ENCODE results near the gene SCT.

The SCT gene

GRCh38 chr11:601573-602245, 25.3 kb downstream of the SCT start:
- H3K27me3 Mint-ChIP-seq: no peaks in the 10 kb centered on the region
- H3K4me3 Mint-ChIP-seq: no peak overlapping the region
- H3K9me3 Mint-ChIP-seq: no peaks in the 10 kb centered on the region
- DNase-seq (no peak), ATAC-seq (replicated peaks) (no peak)
- H3K4me1 Mint-ChIP-seq: peaks cover 0 to 2% of the 10 kb centered on the region in 2 donors
- H3K36me3 Mint-ChIP-seq: peaks cover 38 to 42% of the 10 kb centered on the region in 2 donors
- H3K27ac Mint-ChIP-seq: no peak overlapping the region

- Mint-ChIP-seq H3K4me3 (no peak overlapping the region), H3K9me3 (no peaks in the 10 kb centered on the region), H3K4me1 (peaks cover 0 to 2% of the 10 kb centered on the region in 2 donors), H3K27ac (no peak overlapping the region), H3K36me3 (peaks cover 40 to 43% of the 10 kb centered on the region in 2 donors), H3K27me3 (no peaks in the 10 kb centered on the region)
- DNase-seq (no peak), ATAC-seq (replicated peaks) (no peak)
These were observed 28.8 kb downstream of the SCT start for GRCh38 chr11:598005-598680.

GRCh38 chr11:597166-597725, 29.7 kb downstream of the SCT start:
- peak; percentile 38 to 65 for ATAC-seq (replicated peaks)
- Mint-ChIP-seq H3K9me3 (no peaks in the 10 kb centered on the region), H3K4me3 (no peak overlapping the region), H3K36me3 (peaks cover 49 to 51% of the 10 kb centered on the region in 2 donors), H3K27ac (peak overlapping the region; percentile 65), H3K4me1 (peaks cover 0 to 2% of the 10 kb centered on the region in 2 donors), H3K27me3 (no peaks in the 10 kb centered on the region)
- DNase-seq: no peak

GRCh38 chr11:596374-596773, 30.6 kb downstream of the SCT start:
- peak overlapping the region; percentile 11 for H3K27ac Mint-ChIP-seq
- H3K4me1 Mint-ChIP-seq: peaks cover 0 to 2% of the 10 kb centered on the region in 2 donors
- peaks cover 43 to 46% of the 10 kb centered on the region in 2 donors for H3K36me3 Mint-ChIP-seq
- DNase-seq: no peak
- H3K4me3 Mint-ChIP-seq: no peak overlapping the region
- no peaks in the 10 kb centered on the region for H3K9me3 Mint-ChIP-seq
- H3K27me3 Mint-ChIP-seq: no peaks in the 10 kb centered on the region
- no peak for ATAC-seq (replicated peaks)

- no peak for ATAC-seq (replicated peaks)
- Mint-ChIP-seq H3K4me3 (no peak overlapping the region), H3K27ac (no peak overlapping the region), H3K4me1 (peaks cover 0 to 2% of the 10 kb centered on the region in 2 donors), H3K9me3 (no peaks in the 10 kb centered on the region), H3K27me3 (no peaks in the 10 kb centered on the region), H3K36me3 (peaks cover 41 to 46% of the 10 kb centered on the region in 2 donors)
- no peak for DNase-seq
These were observed 31.6 kb downstream of the SCT start for GRCh38 chr11:595400-595799.

- Mint-ChIP-seq H3K36me3 (peaks cover 49 to 50% of the 10 kb centered on the region in 2 donors), H3K27ac (no peak overlapping the region)
- no peak for ATAC-seq (replicated peaks)
These were observed 33.6 kb downstream of the SCT start for GRCh38 chr11:593347-593746.

GRCh38 chr11:592918-593317, 34.1 kb downstream of the SCT start:
- Mint-ChIP-seq H3K27me3 (no peaks in the 10 kb centered on the region), H3K27ac (no peak overlapping the region), H3K4me3 (no peak overlapping the region), H3K36me3 (peaks cover 51 to 53% of the 10 kb centered on the region in 2 donors), H3K9me3 (no peaks in the 10 kb centered on the region), H3K4me1 (peaks cover 0 to 2% of the 10 kb centered on the region in 2 donors)
- ATAC-seq (replicated peaks) (no peak), DNase-seq (no peak)

More at GRCh38 chr11:593347-593746, 33.6 kb downstream of the SCT start:
- H3K4me3 Mint-ChIP-seq: no peak overlapping the region
- DNase-seq: no peak
- H3K9me3 Mint-ChIP-seq: no peaks in the 10 kb centered on the region
- no peaks in the 10 kb centered on the region for H3K27me3 Mint-ChIP-seq
- H3K4me1 Mint-ChIP-seq: peaks cover 0 to 2% of the 10 kb centered on the region in 2 donors

GRCh38 chr11:592501-592900, 34.5 kb downstream of the SCT start:
- H3K27ac Mint-ChIP-seq: peak overlapping the region; percentile 9
- peaks cover 0 to 3% of the 10 kb centered on the region in 2 donors for H3K4me1 Mint-ChIP-seq
- H3K27me3 Mint-ChIP-seq: no peaks in the 10 kb centered on the region
- no peaks in the 10 kb centered on the region for H3K9me3 Mint-ChIP-seq
- DNase-seq (no peak), ATAC-seq (replicated peaks) (no peak)
- no peak overlapping the region for H3K4me3 Mint-ChIP-seq
- peaks cover 54 to 55% of the 10 kb centered on the region in 2 donors for H3K36me3 Mint-ChIP-seq

- DNase-seq (no peak), ATAC-seq (replicated peaks) (no peak)
- H3K36me3 Mint-ChIP-seq: peaks cover 53 to 60% of the 10 kb centered on the region in 2 donors
- no peak overlapping the region for H3K4me3 Mint-ChIP-seq
- H3K9me3 Mint-ChIP-seq: no peaks in the 10 kb centered on the region
- H3K27ac Mint-ChIP-seq: no peak overlapping the region
- H3K4me1 Mint-ChIP-seq: peaks cover 0 to 2% of the 10 kb centered on the region in 2 donors
- H3K27me3 Mint-ChIP-seq: no peaks in the 10 kb centered on the region
These were observed 36.0 kb downstream of the SCT start for GRCh38 chr11:590997-591396.

GRCh38 chr11:589798-590197, 37.2 kb downstream of the SCT start:
- DNase-seq (no peak), ATAC-seq (replicated peaks) (no peak)
- Mint-ChIP-seq H3K9me3 (no peaks in the 10 kb centered on the region), H3K4me1 (peaks cover 0 to 2% of the 10 kb centered on the region in 2 donors), H3K36me3 (peaks cover 53 to 59% of the 10 kb centered on the region in 2 donors), H3K27me3 (no peaks in the 10 kb centered on the region), H3K27ac (peak overlapping the region; percentile 44), H3K4me3 (no peak overlapping the region)

GRCh38 chr11:587978-588380, 39.0 kb downstream of the SCT start:
- DNase-seq (no peak), ATAC-seq (replicated peaks) (no peak)
- Mint-ChIP-seq H3K4me3 (no peak overlapping the region), H3K36me3 (peaks cover 46 to 52% of the 10 kb centered on the region in 2 donors), H3K4me1 (peaks cover 2 to 5% of the 10 kb centered on the region in 2 donors), H3K9me3 (no peaks in the 10 kb centered on the region), H3K27me3 (no peaks in the 10 kb centered on the region), H3K27ac (peak overlapping the region; percentile 91)

- Mint-ChIP-seq H3K4me3 (no peak overlapping the region), H3K4me1 (peaks cover 2 to 5% of the 10 kb centered on the region in 2 donors), H3K27ac (peak overlapping the region; percentile 51), H3K9me3 (no peaks in the 10 kb centered on the region), H3K36me3 (peaks cover 41 to 48% of the 10 kb centered on the region in 2 donors), H3K27me3 (no peaks in the 10 kb centered on the region)
- DNase-seq: no peak
- no peak for ATAC-seq (replicated peaks)
These were observed 39.4 kb downstream of the SCT start for GRCh38 chr11:587546-587945.

- Mint-ChIP-seq H3K36me3 (peaks cover 39 to 44% of the 10 kb centered on the region in 2 donors), H3K9me3 (no peaks in the 10 kb centered on the region), H3K4me3 (no peak overlapping the region), H3K27ac (peak overlapping the region; percentile 67), H3K4me1 (peaks cover 4 to 9% of the 10 kb centered on the region in 2 donors), H3K27me3 (no peaks in the 10 kb centered on the region)
- no peak for DNase-seq
- no peak for ATAC-seq (replicated peaks)
These were observed 40.3 kb downstream of the SCT start for GRCh38 chr11:586376-587316.

- Mint-ChIP-seq H3K27ac (no peak overlapping the region), H3K9me3 (no peaks in the 10 kb centered on the region), H3K27me3 (no peaks in the 10 kb centered on the region), H3K36me3 (peaks cover 33 to 37% of the 10 kb centered on the region in 2 donors), H3K4me1 (peaks cover 15 to 30% of the 10 kb centered on the region in 2 donors), H3K4me3 (no peak overlapping the region)
- DNase-seq: no peak
- ATAC-seq (replicated peaks): no peak
These were observed 42.7 kb downstream of the SCT start for GRCh38 chr11:584287-584686.

Data from stimulated activated naive B cell treated with anti-CD40 and anti-IgM and Interleukin-4, amounts not matched to agents 10 μg/mL and 1 μg/mL and 100 μg/mL, for 72 hours (primary cell).